ENCODE measurements around the gene TNNT3. TPM values are rescaled to one million over a fixed set of nuclear protein-coding genes. Genes with fewer than 3 reads are reported as not detected.

Gene TNNT3
- total and polyA plus RNA-seq, 8 donors = 0.24 to 6.6 (median 1.1) TPM

DNA sequence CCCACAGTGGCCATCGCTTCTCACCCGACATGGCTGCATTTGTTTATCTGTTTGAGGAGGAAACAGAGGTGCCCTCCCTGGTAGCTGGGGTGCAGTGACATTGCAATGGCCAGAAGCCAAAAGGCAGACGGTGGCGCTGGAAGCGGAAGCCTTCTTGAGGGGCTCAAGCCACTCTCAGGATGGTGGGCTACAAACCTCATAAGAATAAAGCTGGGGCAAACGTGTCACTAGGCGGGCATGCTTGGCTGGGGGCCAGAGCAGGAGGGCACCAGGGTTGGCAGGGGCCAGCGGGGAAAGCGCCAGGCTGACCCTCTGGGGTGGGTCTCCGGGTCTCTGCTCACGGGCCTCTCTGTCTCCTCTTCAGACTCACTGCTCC lies 12.6 kb downstream of the TNNT3 start:
- Histone ChIP-seq H3K9me3 (no peaks in the 10 kb centered on the region), H3K4me3 (no peak overlapping the region), H3K27ac (no peak overlapping the region), H3K4me1 (no peaks in the 10 kb centered on the region), H3K36me3 (no peaks in the 10 kb centered on the region), H3K27me3 (no peaks in the 10 kb centered on the region)
- intact Hi-C loops (cut with DNase I) = no loop called here
- TF ChIP-seq, protein P1, sequence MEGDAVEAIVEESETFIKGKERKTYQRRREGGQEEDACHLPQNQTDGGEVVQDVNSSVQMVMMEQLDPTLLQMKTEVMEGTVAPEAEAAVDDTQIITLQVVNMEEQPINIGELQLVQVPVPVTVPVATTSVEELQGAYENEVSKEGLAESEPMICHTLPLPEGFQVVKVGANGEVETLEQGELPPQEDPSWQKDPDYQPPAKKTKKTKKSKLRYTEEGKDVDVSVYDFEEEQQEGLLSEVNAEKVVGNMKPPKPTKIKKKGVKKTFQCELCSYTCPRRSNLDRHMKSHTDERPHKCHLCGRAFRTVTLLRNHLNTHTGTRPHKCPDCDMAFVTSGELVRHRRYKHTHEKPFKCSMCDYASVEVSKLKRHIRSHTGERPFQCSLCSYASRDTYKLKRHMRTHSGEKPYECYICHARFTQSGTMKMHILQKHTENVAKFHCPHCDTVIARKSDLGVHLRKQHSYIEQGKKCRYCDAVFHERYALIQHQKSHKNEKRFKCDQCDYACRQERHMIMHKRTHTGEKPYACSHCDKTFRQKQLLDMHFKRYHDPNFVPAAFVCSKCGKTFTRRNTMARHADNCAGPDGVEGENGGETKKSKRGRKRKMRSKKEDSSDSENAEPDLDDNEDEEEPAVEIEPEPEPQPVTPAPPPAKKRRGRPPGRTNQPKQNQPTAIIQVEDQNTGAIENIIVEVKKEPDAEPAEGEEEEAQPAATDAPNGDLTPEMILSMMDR (IDR thresholded peaks at IDR 0.05) = no peak
- ATAC-seq = no peak
- peak in 3 of 6 donors; percentile 42 to 53 (median 50) for DNase-seq
- WGBS, 2 donors = 75 to 85% methylated on average over 11 of the region's 11 CpGs
- no peak for FAIRE-seq

DNA sequence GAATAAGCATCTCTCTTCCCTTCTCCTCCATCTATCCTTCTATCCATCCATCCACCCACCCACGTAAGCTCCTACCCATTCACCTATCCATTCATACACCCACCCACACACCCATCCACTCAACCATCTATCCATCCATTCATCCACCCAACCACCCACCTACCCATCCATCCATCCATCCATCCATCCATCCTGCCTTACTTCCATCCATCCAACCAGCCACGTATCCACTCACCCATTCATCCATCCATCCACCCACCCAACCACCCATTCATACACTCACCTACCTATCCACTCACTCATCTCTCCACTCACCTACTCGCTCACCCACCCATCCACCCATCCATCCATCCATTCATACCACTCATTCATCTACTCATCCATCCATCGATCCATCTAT lies 13.2 kb downstream of the TNNT3 start:
- DNase-seq = no peak
- intact Hi-C loops (cut with DNase I) = no loop called here
- TF ChIP-seq, protein P1 (IDR thresholded peaks at IDR 0.05) = no peak
- FAIRE-seq = no peak
- no peaks in the 10 kb centered on the region for H3K36me3 ChIP-seq
- no peaks in the 10 kb centered on the region for H3K4me1 ChIP-seq
- H3K9me3 ChIP-seq = no peaks in the 10 kb centered on the region
- H3K27me3 ChIP-seq = no peaks in the 10 kb centered on the region
- no peak overlapping the region for H3K27ac ChIP-seq
- ATAC-seq = no peak
- WGBS, 2 donors = 88 to 94% methylated on average over 4 of the region's 4 CpGs
- no peak overlapping the region for H3K4me3 ChIP-seq

DNA sequence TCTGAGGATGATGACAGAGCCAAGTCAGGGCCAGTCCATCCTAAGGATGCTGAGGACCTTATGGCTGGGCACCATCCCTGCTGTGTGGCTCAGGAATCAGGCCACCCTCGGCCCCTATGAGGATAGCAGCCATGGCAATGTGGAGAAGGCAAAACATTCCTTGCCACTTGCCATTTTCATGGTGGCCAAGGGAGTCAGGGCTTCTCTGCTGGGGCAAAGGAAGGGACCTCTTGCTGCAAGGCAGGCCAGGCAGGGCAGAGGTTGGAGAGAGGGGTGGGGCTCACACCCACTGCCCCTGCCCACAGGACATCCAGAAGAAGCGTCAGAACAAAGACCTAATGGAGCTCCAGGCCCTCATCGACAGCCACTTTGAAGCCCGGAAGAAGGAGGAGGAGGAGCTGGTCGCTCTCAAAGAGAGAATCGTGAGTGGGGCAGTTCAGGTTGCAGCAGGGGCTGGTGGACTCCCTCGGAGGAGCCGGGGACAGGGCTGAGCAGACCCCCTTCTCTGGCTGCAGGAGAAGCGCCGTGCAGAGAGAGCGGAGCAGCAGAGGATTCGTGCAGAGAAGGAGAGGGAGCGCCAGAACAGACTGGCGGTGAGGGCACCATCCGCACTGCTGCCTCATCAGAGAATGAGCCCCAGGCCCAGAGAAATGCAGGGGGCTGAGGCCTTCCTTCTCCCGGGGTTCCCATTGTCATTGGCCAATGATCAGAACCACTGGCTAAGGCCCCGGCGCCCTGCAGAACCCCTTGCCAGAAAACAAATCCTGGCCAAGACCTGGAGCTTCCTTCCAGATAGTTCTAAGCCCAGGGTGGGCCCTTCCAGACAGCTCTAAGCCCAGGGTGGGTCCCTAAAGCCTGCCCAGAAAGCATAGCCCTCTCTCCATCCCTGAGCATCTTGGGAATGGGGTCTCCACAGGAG lies 14.2 kb downstream of the TNNT3 start:
- WGBS, 2 donors = 72 to 75% methylated on average over 18 of the region's 18 CpGs
- DNase-seq = peak in 2 of 6 donors; percentile 33 to 44
- Histone ChIP-seq H3K4me1 (no peaks in the 10 kb centered on the region), H3K4me3 (no peak overlapping the region), H3K36me3 (no peaks in the 10 kb centered on the region), H3K9me3 (no peaks in the 10 kb centered on the region), H3K27me3 (no peaks in the 10 kb centered on the region), H3K27ac (no peak overlapping the region)
- intact Hi-C loops (cut with DNase I) = no loop called here
- no peak for ATAC-seq
- TF ChIP-seq, protein P1 (IDR thresholded peaks at IDR 0.05) = no peak
- FAIRE-seq = no peak

DNA sequence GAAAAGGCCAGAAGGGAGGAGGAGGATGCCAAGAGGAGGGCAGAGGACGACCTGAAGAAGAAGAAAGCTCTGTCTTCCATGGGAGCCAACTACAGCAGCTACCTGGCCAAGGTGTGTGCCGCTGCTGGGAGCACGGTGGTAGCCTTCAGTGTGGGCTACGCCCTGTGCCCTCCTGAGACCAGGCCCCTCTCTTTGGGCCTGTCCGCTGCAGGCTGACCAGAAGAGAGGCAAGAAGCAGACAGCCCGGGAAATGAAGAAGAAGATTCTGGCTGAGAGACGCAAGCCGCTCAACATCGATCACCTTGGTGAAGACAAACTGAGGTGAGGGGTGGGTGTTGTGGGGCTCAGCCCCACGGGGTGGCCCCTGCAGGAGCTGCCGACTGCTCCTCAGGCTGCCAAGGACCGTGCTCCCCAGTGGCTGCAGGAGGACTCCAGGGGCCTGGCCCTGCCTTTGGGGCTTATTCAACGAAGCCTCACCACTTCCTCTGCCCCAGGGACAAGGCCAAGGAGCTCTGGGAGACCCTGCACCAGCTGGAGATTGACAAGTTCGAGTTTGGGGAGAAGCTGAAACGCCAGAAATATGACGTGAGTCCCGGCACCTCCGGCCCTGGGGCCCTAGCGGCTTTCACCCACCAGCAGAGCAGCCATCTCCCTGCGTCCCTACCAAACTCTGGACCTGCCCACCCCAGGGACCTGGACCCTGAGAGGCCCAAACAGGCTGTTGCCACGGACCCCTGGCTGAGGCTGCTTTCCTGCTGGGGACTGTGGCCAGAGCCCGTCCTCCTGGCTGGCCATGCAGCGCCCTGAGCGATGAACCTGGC lies 15.0 kb downstream of the TNNT3 start:
- Histone ChIP-seq H3K27ac (no peak overlapping the region), H3K36me3 (no peaks in the 10 kb centered on the region), H3K9me3 (no peaks in the 10 kb centered on the region), H3K27me3 (no peaks in the 10 kb centered on the region), H3K4me1 (no peaks in the 10 kb centered on the region), H3K4me3 (no peak overlapping the region)
- intact Hi-C loops (cut with DNase I) = no loop called here
- TF ChIP-seq, protein P1 (IDR thresholded peaks at IDR 0.05) = no peak
- 59 to 68% methylated on average over 24 of the region's 24 CpGs for WGBS, 2 donors
- ATAC-seq = no peak
- FAIRE-seq = no peak
- DNase-seq = peak in 2 of 6 donors; percentile 11 to 39

Measured in pancreas (tissue), 10 donors.